ENCODE results near the gene RRP1. TPM values are rescaled to one million over a fixed set of nuclear protein-coding genes. Genes with fewer than 3 reads are reported as not detected.

Gene RRP1
- 10 to 100 TPM; 11.0 to 38.4 (median 18.3) TPM for total RNA-seq

- WGBS, 10 experiments, result 0% methylated on average over 1 to 17 of the region's 83 CpGs; no CpG with 5 or more reads in 6 of the 10 experiments
- in situ Hi-C loops (cut with MboI; ENCODE audit: low pct_unique_long_range_greater_than_20kb in 2 of 9, low sequenced_read_pairs in 9 of 9, unreplicated experiment in 9 of 9), result loop anchor here in 2 of 9 experiments (10.0 to 25.0 kb wide), 2 partner anchors 102 to 175 kb away; no protein-coding TSS in a partner anchor
- peak within 1 kb of the TSS; percentile 48 to 85 for H3K27ac ChIP-seq
These were observed at the start of gene RRP1 for GRCh38 chr21:43789276-43790009. Gene RRP1 (plus strand): TSS chr21:43789577. CDS start chr21:43789630, 53 bp downstream.

GRCh38 chr21:43739621-43740435 is 49.5 kb upstream of the RRP1 start:
- H3K27ac ChIP-seq, result peak overlapping the region; percentile 57 to 76
- ATAC-seq (replicated peaks in 6 of 8), result peak; percentile 3 to 81 (median 14)
- 63 to 100% methylated on average over 1 to 14 of the region's 25 CpGs; no CpG with 5 or more reads in 8 of the 10 experiments for WGBS, 10 experiments
- in situ Hi-C loops (cut with MboI; ENCODE audit: low pct_unique_long_range_greater_than_20kb in 2 of 9, low sequenced_read_pairs in 9 of 9, unreplicated experiment in 9 of 9), result no loop called here
- H3K4me3 ChIP-seq, result peak overlapping the region in 1 of 5 donors; percentile 30
- H3K4me1 ChIP-seq (replicated peaks in 1 of 2), result peaks cover 12 to 15% of the 10 kb centered on the region in 2 donors

More at GRCh38 chr21:43789276-43790009, at the start of gene RRP1:
- peak within 1 kb of the TSS; percentile 51 to 84 (median 66) for H3K4me3 ChIP-seq
- peaks cover 4 to 6% of the 10 kb centered on the region in 2 donors for H3K4me1 ChIP-seq (replicated peaks in 1 of 2)
- ATAC-seq (replicated peaks in 6 of 8), result peak; percentile 85 to 94 (median 90)

- in situ Hi-C loops (cut with MboI; ENCODE audit: low pct_unique_long_range_greater_than_20kb in 2 of 9, low sequenced_read_pairs in 9 of 9, unreplicated experiment in 9 of 9), result no loop called here
- peak overlapping the region; percentile 57 to 76 for H3K27ac ChIP-seq
- WGBS, 10 experiments, result 0 to 100% (median 40%) methylated on average over 1 to 7 of the region's 25 CpGs; no CpG with 5 or more reads in 3 of the 10 experiments
- peak overlapping the region in 3 of 5 donors; percentile 4 to 30 (median 9) for H3K4me3 ChIP-seq
- ATAC-seq (replicated peaks in 6 of 8), result peak; percentile 30 to 89 (median 78)
- peaks cover 12 to 15% of the 10 kb centered on the region in 2 donors for H3K4me1 ChIP-seq (replicated peaks in 1 of 2)
These were observed 48.8 kb upstream of the RRP1 start for GRCh38 chr21:43740497-43741156.

- 93% methylated on average over 3 of the region's 28 CpGs; no CpG with 5 or more reads in 9 of the 10 experiments for WGBS, 10 experiments
- H3K27ac ChIP-seq, result peak overlapping the region; percentile 77 to 81
- in situ Hi-C loops (cut with MboI; ENCODE audit: low pct_unique_long_range_greater_than_20kb in 2 of 9, low sequenced_read_pairs in 9 of 9, unreplicated experiment in 9 of 9), result no loop called here
- H3K4me1 ChIP-seq (replicated peaks in 1 of 2), result peaks cover 12 to 15% of the 10 kb centered on the region in 2 donors
- peak overlapping the region in 4 of 5 donors; percentile 13 to 36 (median 22) for H3K4me3 ChIP-seq
- ATAC-seq (replicated peaks in 6 of 8), result peak in 5 of 8 experiments; percentile 14 to 29 (median 23)
These were observed 47.8 kb upstream of the RRP1 start for GRCh38 chr21:43741423-43742096.

- WGBS, 10 experiments, result 100% methylated on average over 1 of the region's 8 CpGs; no CpG with 5 or more reads in 8 of the 10 experiments
- in situ Hi-C loops (cut with MboI; ENCODE audit: low pct_unique_long_range_greater_than_20kb in 2 of 9, low sequenced_read_pairs in 9 of 9, unreplicated experiment in 9 of 9), result no loop called here
- Histone ChIP-seq H3K27ac (no peak overlapping the region), H3K4me3 (no peak overlapping the region), H3K4me1 (replicated peaks in 1 of 2) (peaks cover 12 to 15% of the 10 kb centered on the region in 2 donors)
- no peak for ATAC-seq (replicated peaks in 6 of 8)
These were observed 45.4 kb upstream of the RRP1 start for GRCh38 chr21:43743947-43744346.

GRCh38 chr21:43744725-43745124 is 44.7 kb upstream of the RRP1 start:
- Histone ChIP-seq H3K4me1 (replicated peaks in 1 of 2) (peaks cover 12 to 15% of the 10 kb centered on the region in 2 donors), H3K27ac (no peak overlapping the region), H3K4me3 (no peak overlapping the region)
- WGBS, 10 experiments, result 91 to 100% (median 100%) methylated on average over 2 to 11 of the region's 18 CpGs; no CpG with 5 or more reads in 3 of the 10 experiments
- in situ Hi-C loops (cut with MboI; ENCODE audit: low pct_unique_long_range_greater_than_20kb in 2 of 9, low sequenced_read_pairs in 9 of 9, unreplicated experiment in 9 of 9), result no loop called here
- no peak for ATAC-seq (replicated peaks in 6 of 8)

- ATAC-seq (replicated peaks in 6 of 8), result no peak
- H3K4me1 ChIP-seq (replicated peaks in 1 of 2), result peaks cover 10 to 15% of the 10 kb centered on the region in 2 donors
- in situ Hi-C loops (cut with MboI; ENCODE audit: low pct_unique_long_range_greater_than_20kb in 2 of 9, low sequenced_read_pairs in 9 of 9, unreplicated experiment in 9 of 9), result no loop called here
- 77 to 100% (median 93%) methylated on average over 4 to 7 of the region's 16 CpGs; no CpG with 5 or more reads in 3 of the 10 experiments for WGBS, 10 experiments
- H3K4me3 ChIP-seq, result no peak overlapping the region
- no peak overlapping the region for H3K27ac ChIP-seq
These were observed 43.4 kb upstream of the RRP1 start for GRCh38 chr21:43745772-43746517.

GRCh38 chr21:43748622-43749021 is 40.8 kb upstream of the RRP1 start:
- H3K27ac ChIP-seq, result no peak overlapping the region
- H3K4me3 ChIP-seq, result no peak overlapping the region
- in situ Hi-C loops (cut with MboI; ENCODE audit: low pct_unique_long_range_greater_than_20kb in 2 of 9, low sequenced_read_pairs in 9 of 9, unreplicated experiment in 9 of 9), result no loop called here
- no peaks in the 10 kb centered on the region for H3K4me1 ChIP-seq (replicated peaks in 1 of 2)
- WGBS, 10 experiments, result 92 to 100% (median 95%) methylated on average over 1 to 10 of the region's 17 CpGs; no CpG with 5 or more reads in 4 of the 10 experiments
- ATAC-seq (replicated peaks in 6 of 8), result no peak

- H3K4me3 ChIP-seq, result no peak overlapping the region
- peak in 3 of 8 experiments; percentile 6 to 20 (median 11) for ATAC-seq (replicated peaks in 6 of 8)
- H3K27ac ChIP-seq, result no peak overlapping the region
- H3K4me1 ChIP-seq (replicated peaks in 1 of 2), result no peaks in the 10 kb centered on the region
- WGBS, 10 experiments, result 58 to 100% (median 80%) methylated on average over 2 to 3 of the region's 18 CpGs; no CpG with 5 or more reads in 6 of the 10 experiments
- in situ Hi-C loops (cut with MboI; ENCODE audit: low pct_unique_long_range_greater_than_20kb in 2 of 9, low sequenced_read_pairs in 9 of 9, unreplicated experiment in 9 of 9), result no loop called here
These were observed 39.6 kb upstream of the RRP1 start for GRCh38 chr21:43749651-43750262.

- H3K4me3 ChIP-seq, result no peak overlapping the region
- in situ Hi-C loops (cut with MboI; ENCODE audit: low pct_unique_long_range_greater_than_20kb in 2 of 9, low sequenced_read_pairs in 9 of 9, unreplicated experiment in 9 of 9), result no loop called here
- 75 to 100% (median 94%) methylated on average over 2 to 12 of the region's 28 CpGs; no CpG with 5 or more reads in 3 of the 10 experiments for WGBS, 10 experiments
- ATAC-seq (replicated peaks in 6 of 8), result peak in 4 of 8 experiments; percentile 10 to 18 (median 14)
- H3K4me1 ChIP-seq (replicated peaks in 1 of 2), result no peaks in the 10 kb centered on the region
- no peak overlapping the region for H3K27ac ChIP-seq
These were observed 38.9 kb upstream of the RRP1 start for GRCh38 chr21:43750339-43751033.
